Ascending aorta (tissue), 2 donors: ENCODE data around the gene CDK19. TPM values are rescaled to one million over a fixed set of nuclear protein-coding genes. Genes with fewer than 3 reads are reported as not detected.

ENCODE experiments used
- DNase-seq, 2 donors: peaks; one replicate each; pipeline ENCODE4 v3.0.0-alpha.2; 2019; ENCODE audit warnings: low spot score in 2 of 2
- H3K27ac ChIP-seq, 2 donors: fragments of 200-600 bp; sonication (generic); one replicate each; pipeline ENCODE4 v1.5.1; 2016 to 2017; ENCODE audit warnings: mild to moderate bottlenecking in 1 of 2
- H3K27me3 ChIP-seq: fragments of 200-600 bp; sonication (generic); one replicate; pipeline ENCODE4 v1.5.1; 2017
- H3K36me3 ChIP-seq, 2 donors: fragments of 200-600 bp; sonication (generic); one replicate each; pipeline ENCODE4 v1.5.1; 2016
- H3K4me1 ChIP-seq, 2 donors: fragments of 200-600 bp; sonication (generic); one replicate each; pipeline ENCODE4 v1.5.1; 2016 to 2017; ENCODE audit warnings: mild to moderate bottlenecking in 1 of 2
- H3K4me3 ChIP-seq, 2 donors: fragments of 200-600 bp; sonication (generic); one replicate each; pipeline ENCODE4 v1.5.1; 2016 to 2017; ENCODE audit warnings: mild to moderate bottlenecking in 1 of 2
- H3K9me3 ChIP-seq, 2 donors: fragments of 200-600 bp; sonication (generic); one replicate each; pipeline ENCODE4 v1.5.1; 2016
- CTCF ChIP-seq, 3 experiments: fragments of 200-600 bp in 2 of 3; fragments of 450-650 bp in 1 of 3; sonication (generic) in 2 of 3; IDR thresholded peaks; one replicate each; pipeline ENCODE4 v1.5.1; 2016 to 2019; ENCODE audit warnings: antibody characterized with exemption in 3 of 3, mild to moderate bottlenecking in 1 of 3, moderate library complexity in 1 of 3
- intact Hi-C: fragments of 100-400 bp; cut with DNase I; formaldehyde crosslinking; loops from one replicate; pipeline ENCODE4 v1.15.1; 2023
- total RNA-seq: library from RNA; depleted of rRNA; stranded (reverse); fragments of >200 nt; gene quantifications from one replicate; pipeline ENCODE4 v1.1.0, GENCODE V29; 2016

The CDK19 gene
- total RNA-seq, 1 donor from 2014 or later = 5.2 TPM

GRCh38 chr6:110688661-110689268 is 126.5 kb downstream of the CDK19 start:
- Histone ChIP-seq H3K27me3 (no peaks in the 10 kb centered on the region), H3K27ac (no peak overlapping the region), H3K4me1 (no peaks in the 10 kb centered on the region), H3K9me3 (no peaks in the 10 kb centered on the region), H3K4me3 (no peak overlapping the region), H3K36me3 (no peaks in the 10 kb centered on the region)
- no peak for TF ChIP-seq CTCF (IDR thresholded peaks at IDR 0.05)
- intact Hi-C loops = loop anchor here (10.0 kb wide), 1 partner anchor 164 kb away; no protein-coding TSS in a partner anchor
- no peak for DNase-seq

DNA sequence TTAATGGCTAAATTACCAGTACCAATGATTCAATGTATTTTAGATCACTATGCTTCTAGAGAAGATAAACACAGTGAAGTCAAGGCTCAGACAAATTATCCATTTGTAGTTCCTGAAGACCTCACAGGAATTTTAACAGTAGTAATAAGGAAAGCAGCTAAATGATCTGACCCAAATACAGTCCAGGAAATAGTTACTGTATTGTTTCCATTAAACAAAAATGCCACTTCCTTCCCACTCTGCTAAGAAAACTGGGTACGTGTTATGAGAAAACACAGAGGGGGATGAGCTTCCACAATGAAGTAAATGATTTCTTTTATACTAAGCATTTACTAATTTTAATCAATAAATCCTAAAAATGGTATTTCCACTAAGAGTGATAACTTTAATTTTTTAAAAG is 127.9 kb downstream of the CDK19 start:
- DNase-seq = no peak
- TF ChIP-seq CTCF (IDR thresholded peaks at IDR 0.05) = no peak
- H3K4me1 ChIP-seq = no peaks in the 10 kb centered on the region
- intact Hi-C loops = loop anchor here (10.0 kb wide), 1 partner anchor 163 kb away; no protein-coding TSS in a partner anchor
- H3K9me3 ChIP-seq = no peaks in the 10 kb centered on the region
- H3K4me3 ChIP-seq = no peak overlapping the region
- H3K27me3 ChIP-seq = no peaks in the 10 kb centered on the region
- H3K36me3 ChIP-seq = no peaks in the 10 kb centered on the region
- no peak overlapping the region for H3K27ac ChIP-seq

GRCh38 chr6:110683241-110683640 is 132.0 kb downstream of the CDK19 start:
- Histone ChIP-seq H3K9me3 (no peaks in the 10 kb centered on the region), H3K4me1 (no peaks in the 10 kb centered on the region), H3K4me3 (no peak overlapping the region), H3K36me3 (no peaks in the 10 kb centered on the region), H3K27ac (no peak overlapping the region), H3K27me3 (no peaks in the 10 kb centered on the region)
- intact Hi-C loops = loop anchor here (1.0 to 10.0 kb wide), 3 partner anchors 158 to 266 kb away; partner anchors contain the start of gene AMD1
- TF ChIP-seq CTCF (IDR thresholded peaks at IDR 0.05) = no peak
- DNase-seq = no peak

GRCh38 chr6:110682460-110682853 is 132.8 kb downstream of the CDK19 start:
- peak in 1 of 2 donors; percentile 76 for DNase-seq
- H3K27ac ChIP-seq = peak overlapping the region in 1 of 2 donors; percentile 41
- no peaks in the 10 kb centered on the region for H3K36me3 ChIP-seq
- H3K4me3 ChIP-seq = no peak overlapping the region
- intact Hi-C loops = loop anchor here (5.0 to 10.0 kb wide), 2 partner anchors 158 to 190 kb away; partner anchors contain the start of gene AMD1
- peak; percentile 60 to 69 (median 67) for TF ChIP-seq CTCF (IDR thresholded peaks at IDR 0.05)
- no peaks in the 10 kb centered on the region for H3K27me3 ChIP-seq
- H3K4me1 ChIP-seq = no peaks in the 10 kb centered on the region
- no peaks in the 10 kb centered on the region for H3K9me3 ChIP-seq

- no peaks in the 10 kb centered on the region for H3K4me1 ChIP-seq
- no peaks in the 10 kb centered on the region for H3K36me3 ChIP-seq
- no peaks in the 10 kb centered on the region for H3K9me3 ChIP-seq
- no peaks in the 10 kb centered on the region for H3K27me3 ChIP-seq
- no peak for TF ChIP-seq CTCF (IDR thresholded peaks at IDR 0.05)
- H3K27ac ChIP-seq = peak overlapping the region in 1 of 2 donors; percentile 41
- H3K4me3 ChIP-seq = no peak overlapping the region
- no peak for DNase-seq
- intact Hi-C loops = loop anchor here (5.0 to 10.0 kb wide), 2 partner anchors 157 to 190 kb away; partner anchors contain the start of gene AMD1
These were observed 133.5 kb downstream of the CDK19 start for GRCh38 chr6:110681543-110682459.
